ENCODE results near the gene CNBP.
"Not testable (repeated sequence)": the region's sequence is repeated elsewhere in the genome, so short reads cannot be mapped to it uniquely, and the experiment has no call there.

- TF ChIP-seq CTCF (conservative IDR thresholded peaks at IDR 0.05; ENCODE audit: low read depth, low read length); MXI1 (IDR thresholded peaks at IDR 0.05; ENCODE audit: borderline replicate concordance, low read depth, low read length); FOS (IDR thresholded peaks at IDR 0.05; ENCODE audit: low read depth, low read length); CEBPB (IDR thresholded peaks at IDR 0.05; ENCODE audit: low read depth, low read length); NFE2L2 (IDR thresholded peaks at IDR 0.05; ENCODE audit: low read depth, low read length); POLR2A (IDR thresholded peaks at IDR 0.05; ENCODE audit: low read depth, low read length); MAZ (IDR thresholded peaks at IDR 0.05; ENCODE audit: borderline replicate concordance, low read depth, low read length); RAD21 (IDR thresholded peaks at IDR 0.05; ENCODE audit: low read length): not testable (repeated sequence)
Measured at GRCh38 chr3:129184784-129185542, 1.3 kb upstream of the CNBP start.
